BLaER1 (cell line): Measurements from ENCODE around the gene TARP.
A peak's percentile ranks its signal among the peaks of the same experiment; 100 is the strongest.

Experiments
- H3K27ac ChIP-seq: shearing (Covaris generic); formaldehyde crosslinking; 2 replicates; pipeline ENCODE4 v1.8.1; 2022
- H3K27me3 ChIP-seq: shearing (Covaris generic); formaldehyde crosslinking; 2 replicates; pipeline ENCODE4 v1.8.1; 2022
- H3K36me3 ChIP-seq: shearing (Covaris generic); formaldehyde crosslinking; 2 replicates; pipeline ENCODE4 v1.8.1; 2022
- H3K4me1 ChIP-seq: shearing (Covaris generic); formaldehyde crosslinking; 2 replicates; pipeline ENCODE4 v1.8.1; 2022
- H3K4me2 ChIP-seq: shearing (Covaris generic); formaldehyde crosslinking; 2 replicates; pipeline ENCODE4 v1.8.1; 2022
- H3K4me3 ChIP-seq: shearing (Covaris generic); formaldehyde crosslinking; 2 replicates; pipeline ENCODE4 v1.8.1; 2022
- H3K9ac ChIP-seq: shearing (Covaris generic); formaldehyde crosslinking; 2 replicates; pipeline ENCODE4 v1.8.1; 2022
- H3K9me3 ChIP-seq: shearing (Covaris generic); formaldehyde crosslinking; 2 replicates; pipeline ENCODE4 v1.8.1; 2022
- H4K20me1 ChIP-seq: shearing (Covaris generic); formaldehyde crosslinking; 2 replicates; pipeline ENCODE4 v1.8.1; 2022
- Cebpa-rat ChIP-seq: shearing (Covaris generic); IDR thresholded peaks from 2 replicates; pipeline ENCODE4 v1.8.1; 2022

The TARP gene

GRCh38 chr7:38316733-38317360 is 43.4 kb upstream of the TARP start:
- no peak overlapping the region for H3K4me3 ChIP-seq
- no peaks in the 10 kb centered on the region for H3K27me3 ChIP-seq
- no peak overlapping the region for H3K27ac ChIP-seq
- H3K9me3 ChIP-seq: no peaks in the 10 kb centered on the region
- no peak overlapping the region for H3K9ac ChIP-seq
- H3K4me2 ChIP-seq: peak overlapping the region; percentile 60
- no peak for TF ChIP-seq Cebpa-rat
- peaks cover 65% of the 10 kb centered on the region for H3K4me1 ChIP-seq
- no peaks in the 10 kb centered on the region for H3K36me3 ChIP-seq
- H4K20me1 ChIP-seq: no peaks in the 10 kb centered on the region

GRCh38 chr7:38315410-38315809 is 42.0 kb upstream of the TARP start:
- Histone ChIP-seq H3K36me3 (no peaks in the 10 kb centered on the region), H3K4me2 (no peak overlapping the region), H3K27ac (no peak overlapping the region), H3K4me1 (peaks cover 68% of the 10 kb centered on the region), H3K9me3 (no peaks in the 10 kb centered on the region), H3K27me3 (peaks cover 3% of the 10 kb centered on the region; the same call in 1 of the 2 replicates), H4K20me1 (no peaks in the 10 kb centered on the region), H3K4me3 (no peak overlapping the region), H3K9ac (no peak overlapping the region)
- TF ChIP-seq Cebpa-rat: no peak

GRCh38 chr7:38312821-38313220 is 39.4 kb upstream of the TARP start:
- no peaks in the 10 kb centered on the region for H3K9me3 ChIP-seq
- no peak for TF ChIP-seq Cebpa-rat
- H3K9ac ChIP-seq: peak overlapping the region; percentile 47
- H4K20me1 ChIP-seq: no peaks in the 10 kb centered on the region
- H3K27me3 ChIP-seq: peaks cover 7% of the 10 kb centered on the region; the same call in 1 of the 2 replicates
- peak overlapping the region; percentile 94 for H3K4me2 ChIP-seq
- peak overlapping the region; percentile 47 for H3K4me3 ChIP-seq
- peak overlapping the region; percentile 85 for H3K27ac ChIP-seq
- H3K4me1 ChIP-seq: peaks cover 55% of the 10 kb centered on the region
- H3K36me3 ChIP-seq: no peaks in the 10 kb centered on the region

- Histone ChIP-seq H3K4me3 (peak overlapping the region; percentile 65), H3K4me2 (peak overlapping the region; percentile 94)
Measured at GRCh38 chr7:38311329-38311937, 38.0 kb upstream of the TARP start.

GRCh38 chr7:38310591-38311101 is 37.2 kb upstream of the TARP start:
- Histone ChIP-seq H3K9ac (peak overlapping the region; percentile 64), H3K4me1 (peaks cover 49% of the 10 kb centered on the region), H3K36me3 (no peaks in the 10 kb centered on the region), H3K9me3 (peaks cover 10% of the 10 kb centered on the region), H3K4me2 (peak overlapping the region; percentile 94), H4K20me1 (no peaks in the 10 kb centered on the region), H3K27me3 (peaks cover 7% of the 10 kb centered on the region; the same call in 1 of the 2 replicates), H3K27ac (peak overlapping the region; percentile 85), H3K4me3 (peak overlapping the region; percentile 65)
- TF ChIP-seq Cebpa-rat: no peak

More at GRCh38 chr7:38311329-38311937, 38.0 kb upstream of the TARP start:
- Histone ChIP-seq H3K4me1 (peaks cover 49% of the 10 kb centered on the region), H3K27ac (peak overlapping the region; percentile 85), H3K9me3 (peaks cover 10% of the 10 kb centered on the region), H3K36me3 (no peaks in the 10 kb centered on the region), H3K27me3 (peaks cover 7% of the 10 kb centered on the region; the same call in 1 of the 2 replicates), H4K20me1 (no peaks in the 10 kb centered on the region), H3K9ac (peak overlapping the region; percentile 64)
- TF ChIP-seq Cebpa-rat: no peak

- Histone ChIP-seq H4K20me1 (no peaks in the 10 kb centered on the region), H3K9me3 (peaks cover 10% of the 10 kb centered on the region), H3K4me1 (peaks cover 49% of the 10 kb centered on the region), H3K4me3 (no peak overlapping the region), H3K36me3 (no peaks in the 10 kb centered on the region), H3K27me3 (peaks cover 7% of the 10 kb centered on the region; the same call in 1 of the 2 replicates), H3K27ac (no peak overlapping the region), H3K4me2 (peak overlapping the region; percentile 94), H3K9ac (no peak overlapping the region)
- no peak for TF ChIP-seq Cebpa-rat
Measured at GRCh38 chr7:38309555-38309954, 36.1 kb upstream of the TARP start.

GRCh38 chr7:38308140-38308539 is 34.7 kb upstream of the TARP start:
- no peak for TF ChIP-seq Cebpa-rat
- Histone ChIP-seq H3K4me1 (peaks cover 42% of the 10 kb centered on the region), H3K36me3 (no peaks in the 10 kb centered on the region), H3K4me2 (no peak overlapping the region), H3K27me3 (peaks cover 7% of the 10 kb centered on the region; the same call in 1 of the 2 replicates), H3K9ac (no peak overlapping the region), H3K27ac (no peak overlapping the region), H3K4me3 (no peak overlapping the region), H4K20me1 (no peaks in the 10 kb centered on the region), H3K9me3 (peaks cover 10% of the 10 kb centered on the region)

GRCh38 chr7:38307640-38308039 is 34.2 kb upstream of the TARP start:
- Histone ChIP-seq H3K27me3 (peaks cover 7% of the 10 kb centered on the region; the same call in 1 of the 2 replicates), H3K9me3 (peaks cover 10% of the 10 kb centered on the region)

GRCh38 chr7:38306914-38307313 is 33.5 kb upstream of the TARP start:
- no peak for TF ChIP-seq Cebpa-rat
- Histone ChIP-seq H3K36me3 (no peaks in the 10 kb centered on the region), H3K9me3 (peaks cover 10% of the 10 kb centered on the region), H3K27ac (no peak overlapping the region), H4K20me1 (no peaks in the 10 kb centered on the region), H3K4me2 (peak overlapping the region; percentile 32), H3K4me1 (peaks cover 30% of the 10 kb centered on the region), H3K9ac (no peak overlapping the region), H3K27me3 (peaks cover 7% of the 10 kb centered on the region; the same call in 1 of the 2 replicates), H3K4me3 (no peak overlapping the region)

More at GRCh38 chr7:38307640-38308039, 34.2 kb upstream of the TARP start:
- Histone ChIP-seq H3K4me1 (peaks cover 37% of the 10 kb centered on the region), H4K20me1 (no peaks in the 10 kb centered on the region), H3K4me2 (no peak overlapping the region), H3K36me3 (no peaks in the 10 kb centered on the region), H3K4me3 (no peak overlapping the region), H3K9ac (no peak overlapping the region), H3K27ac (no peak overlapping the region)
- no peak for TF ChIP-seq Cebpa-rat

- no peak overlapping the region for H3K27ac ChIP-seq
- H3K36me3 ChIP-seq: no peaks in the 10 kb centered on the region
- peaks cover 10% of the 10 kb centered on the region for H3K9me3 ChIP-seq
- TF ChIP-seq Cebpa-rat: no peak
- peaks cover 23% of the 10 kb centered on the region for H3K4me1 ChIP-seq
- H4K20me1 ChIP-seq: no peaks in the 10 kb centered on the region
- H3K4me2 ChIP-seq: no peak overlapping the region
- peaks cover 7% of the 10 kb centered on the region; the same call in 1 of the 2 replicates for H3K27me3 ChIP-seq
- H3K4me3 ChIP-seq: no peak overlapping the region
- H3K9ac ChIP-seq: no peak overlapping the region
Measured at GRCh38 chr7:38306171-38306570, 32.7 kb upstream of the TARP start.
